Activated naive CD8-positive, alpha-beta T cell treated with anti-CD3 and anti-CD28 coated beads for 36 hours (primary cell): ENCODE data around the gene OCIAD1. TPM values are rescaled to one million over a fixed set of nuclear protein-coding genes. Genes with fewer than 3 reads are reported as not detected.
"Not testable (repeated sequence)": the region's sequence is repeated elsewhere in the genome, so short reads cannot be mapped to it uniquely, and the experiment has no call there.

ENCODE experiments used
- DNase-seq: peaks from one replicate; pipeline ENCODE4 v3.0.0; 2021
- H3K27ac Mint-ChIP-seq: one replicate; pipeline ENCODE4 v1.8.0; 2022; ENCODE audit warnings: mild to moderate bottlenecking, moderate library complexity, mixed read lengths
- H3K27me3 Mint-ChIP-seq: one replicate; pipeline ENCODE4 v1.8.0; 2022; ENCODE audit warnings: mild to moderate bottlenecking, mixed read lengths
- H3K36me3 Mint-ChIP-seq: one replicate; pipeline ENCODE4 v1.8.0; 2021; ENCODE audit warnings: mild to moderate bottlenecking, mixed read lengths
- H3K4me1 Mint-ChIP-seq: one replicate; pipeline ENCODE4 v1.8.0; 2021; ENCODE audit warnings: mixed read lengths
- H3K4me3 Mint-ChIP-seq: one replicate; pipeline ENCODE4 v1.8.0; 2022; ENCODE audit warnings: mild to moderate bottlenecking, moderate library complexity, mixed read lengths
- H3K9me3 Mint-ChIP-seq: one replicate; pipeline ENCODE4 v1.8.0; 2022; ENCODE audit warnings: mixed read lengths
- total RNA-seq, 2 experiments: library from RNA; stranded (reverse); gene quantifications; one replicate each; pipeline ENCODE4 v1.2.3, GENCODE V29; 2021

Gene OCIAD1
- total RNA-seq, result 100 to 1,000 TPM; 116 to 122 TPM

- peak within 1 kb of the TSS; percentile 100 for H3K4me3 Mint-ChIP-seq
- H3K27me3 Mint-ChIP-seq, result peaks cover 7% of the 10 kb centered on the region
- peaks cover 13% of the 10 kb centered on the region for H3K4me1 Mint-ChIP-seq
- peaks cover 16% of the 10 kb centered on the region for H3K36me3 Mint-ChIP-seq
- peaks cover 3% of the 10 kb centered on the region for H3K9me3 Mint-ChIP-seq
- DNase-seq, result peak; percentile 95
- peak within 1 kb of the TSS; percentile 100 for H3K27ac Mint-ChIP-seq
These were observed at the start of gene OCIAD1 for GRCh38 chr4:48830706-48831531. OCIAD1 (plus strand) TSS chr4:48831088; CDS start chr4:48832625, 1,537 bp downstream.

GRCh38 chr4:48781968-48782367 is 48.9 kb upstream of the OCIAD1 start:
- no peaks in the 10 kb centered on the region for H3K27me3 Mint-ChIP-seq
- no peak for DNase-seq
- H3K4me1 Mint-ChIP-seq, result peaks cover 25% of the 10 kb centered on the region
- no peak overlapping the region for H3K4me3 Mint-ChIP-seq
- peaks cover 5% of the 10 kb centered on the region for H3K36me3 Mint-ChIP-seq
- no peaks in the 10 kb centered on the region for H3K9me3 Mint-ChIP-seq
- no peak overlapping the region for H3K27ac Mint-ChIP-seq

- H3K27ac Mint-ChIP-seq, result no peak overlapping the region
- no peaks in the 10 kb centered on the region for H3K27me3 Mint-ChIP-seq
- H3K4me3 Mint-ChIP-seq, result no peak overlapping the region
- DNase-seq, result no peak
- H3K36me3 Mint-ChIP-seq, result no peaks in the 10 kb centered on the region
- peaks cover 12% of the 10 kb centered on the region for H3K4me1 Mint-ChIP-seq
- H3K9me3 Mint-ChIP-seq, result no peaks in the 10 kb centered on the region
These were observed 45.6 kb upstream of the OCIAD1 start for GRCh38 chr4:48785302-48785701.

- H3K4me3 Mint-ChIP-seq, result no peak overlapping the region
- no peaks in the 10 kb centered on the region for H3K27me3 Mint-ChIP-seq
- no peak for DNase-seq
- no peak overlapping the region for H3K27ac Mint-ChIP-seq
- H3K9me3 Mint-ChIP-seq, result no peaks in the 10 kb centered on the region
- no peaks in the 10 kb centered on the region for H3K36me3 Mint-ChIP-seq
- peaks cover 4% of the 10 kb centered on the region for H3K4me1 Mint-ChIP-seq
These were observed 44.3 kb upstream of the OCIAD1 start for GRCh38 chr4:48786549-48786948.

- H3K27ac Mint-ChIP-seq, result no peak overlapping the region
- H3K9me3 Mint-ChIP-seq, result no peaks in the 10 kb centered on the region
- peaks cover 4% of the 10 kb centered on the region for H3K4me1 Mint-ChIP-seq
- no peak for DNase-seq
- H3K27me3 Mint-ChIP-seq, result no peaks in the 10 kb centered on the region
- H3K4me3 Mint-ChIP-seq, result no peak overlapping the region
- H3K36me3 Mint-ChIP-seq, result no peaks in the 10 kb centered on the region
These were observed 43.8 kb upstream of the OCIAD1 start for GRCh38 chr4:48787056-48787455.

- Mint-ChIP-seq H3K36me3 (no peaks in the 10 kb centered on the region), H3K4me3 (no peak overlapping the region), H3K27me3 (no peaks in the 10 kb centered on the region), H3K27ac (no peak overlapping the region), H3K4me1 (peaks cover 14% of the 10 kb centered on the region), H3K9me3 (no peaks in the 10 kb centered on the region)
- no peak for DNase-seq
These were observed 40.3 kb upstream of the OCIAD1 start for GRCh38 chr4:48790561-48790960.

- Mint-ChIP-seq H3K27ac (no peak overlapping the region), H3K4me3 (no peak overlapping the region), H3K27me3 (no peaks in the 10 kb centered on the region)
These were observed 39.6 kb upstream of the OCIAD1 start for GRCh38 chr4:48791313-48791712.

GRCh38 chr4:48792348-48793006 is 38.4 kb upstream of the OCIAD1 start:
- no peak for DNase-seq
- Mint-ChIP-seq H3K27ac (peak overlapping the region; percentile 66), H3K4me3 (no peak overlapping the region)

More at GRCh38 chr4:48791313-48791712, 39.6 kb upstream of the OCIAD1 start:
- Mint-ChIP-seq H3K9me3 (no peaks in the 10 kb centered on the region), H3K36me3 (no peaks in the 10 kb centered on the region), H3K4me1 (peaks cover 14% of the 10 kb centered on the region)
- DNase-seq, result no peak

GRCh38 chr4:48795108-48795507 is 35.8 kb upstream of the OCIAD1 start:
- H3K27ac Mint-ChIP-seq, result no peak overlapping the region
- H3K4me1 Mint-ChIP-seq, result peaks cover 14% of the 10 kb centered on the region
- no peak for DNase-seq
- H3K9me3 Mint-ChIP-seq, result no peaks in the 10 kb centered on the region
- no peaks in the 10 kb centered on the region for H3K27me3 Mint-ChIP-seq
- H3K36me3 Mint-ChIP-seq, result no peaks in the 10 kb centered on the region
- no peak overlapping the region for H3K4me3 Mint-ChIP-seq

More at GRCh38 chr4:48792348-48793006, 38.4 kb upstream of the OCIAD1 start:
- Mint-ChIP-seq H3K27me3 (no peaks in the 10 kb centered on the region), H3K36me3 (no peaks in the 10 kb centered on the region), H3K4me1 (peaks cover 14% of the 10 kb centered on the region), H3K9me3 (no peaks in the 10 kb centered on the region)

- Mint-ChIP-seq H3K27ac (no peak overlapping the region), H3K27me3 (no peaks in the 10 kb centered on the region), H3K4me1 (peaks cover 14% of the 10 kb centered on the region), H3K9me3 (no peaks in the 10 kb centered on the region), H3K4me3 (no peak overlapping the region), H3K36me3 (no peaks in the 10 kb centered on the region)
- DNase-seq, result no peak
These were observed 34.5 kb upstream of the OCIAD1 start for GRCh38 chr4:48796191-48796926.

- H3K27me3 Mint-ChIP-seq, result no peaks in the 10 kb centered on the region
- H3K9me3 Mint-ChIP-seq, result no peaks in the 10 kb centered on the region
- no peak overlapping the region for H3K4me3 Mint-ChIP-seq
- no peak for DNase-seq
- peaks cover 13% of the 10 kb centered on the region for H3K4me1 Mint-ChIP-seq
- no peaks in the 10 kb centered on the region for H3K36me3 Mint-ChIP-seq
- H3K27ac Mint-ChIP-seq, result no peak overlapping the region
These were observed 33.8 kb upstream of the OCIAD1 start for GRCh38 chr4:48796927-48797679.

- no peak overlapping the region for H3K27ac Mint-ChIP-seq
These were observed 32.8 kb upstream of the OCIAD1 start for GRCh38 chr4:48798117-48798516.

GRCh38 chr4:48799157-48799556 is 31.7 kb upstream of the OCIAD1 start:
- no peaks in the 10 kb centered on the region for H3K36me3 Mint-ChIP-seq
- no peak for DNase-seq
- no peaks in the 10 kb centered on the region for H3K9me3 Mint-ChIP-seq
- H3K27ac Mint-ChIP-seq, result no peak overlapping the region
- peaks cover 3% of the 10 kb centered on the region for H3K4me1 Mint-ChIP-seq
- H3K27me3 Mint-ChIP-seq, result no peaks in the 10 kb centered on the region
- no peak overlapping the region for H3K4me3 Mint-ChIP-seq

More at GRCh38 chr4:48798117-48798516, 32.8 kb upstream of the OCIAD1 start:
- Mint-ChIP-seq H3K4me3 (no peak overlapping the region), H3K9me3 (no peaks in the 10 kb centered on the region), H3K27me3 (no peaks in the 10 kb centered on the region), H3K4me1 (peaks cover 5% of the 10 kb centered on the region), H3K36me3 (no peaks in the 10 kb centered on the region)
- no peak for DNase-seq

- H3K9me3 Mint-ChIP-seq, H3K4me1 Mint-ChIP-seq, H3K4me3 Mint-ChIP-seq, H3K27me3 Mint-ChIP-seq, H3K36me3 Mint-ChIP-seq, DNase-seq, H3K27ac Mint-ChIP-seq: not testable (repeated sequence)
These were observed 30.7 kb upstream of the OCIAD1 start for GRCh38 chr4:48800155-48800554.
